Occipital lobe (tissue), 2 donors: ENCODE data around the gene NFIL3. TPM values are rescaled to one million over a fixed set of nuclear protein-coding genes. Genes with fewer than 3 reads are reported as not detected.
"Not testable (repeated sequence)": the region's sequence is repeated elsewhere in the genome, so short reads cannot be mapped to it uniquely, and the experiment has no call there.

ENCODE experiments used
- DNase-seq: peaks from one replicate; lab custom pipeline; 2025; lab: John Stamatoyannopoulos, UW
- total RNA-seq: library from RNA; depleted of rRNA; stranded (reverse); fragments of >200 nt; gene quantifications from one replicate; pipeline ENCODE4 v1.2.3, GENCODE V29; 2014

The NFIL3 gene
- total RNA-seq: 31.4 TPM

GRCh38 chr9:91423785-91424402, at the start of gene NFIL3:
Gene NFIL3 (minus strand): TSS chr9:91423832. CDS start chr9:91410734, 13,098 bp downstream.
- DNase-seq: peak; percentile 75

DNA sequence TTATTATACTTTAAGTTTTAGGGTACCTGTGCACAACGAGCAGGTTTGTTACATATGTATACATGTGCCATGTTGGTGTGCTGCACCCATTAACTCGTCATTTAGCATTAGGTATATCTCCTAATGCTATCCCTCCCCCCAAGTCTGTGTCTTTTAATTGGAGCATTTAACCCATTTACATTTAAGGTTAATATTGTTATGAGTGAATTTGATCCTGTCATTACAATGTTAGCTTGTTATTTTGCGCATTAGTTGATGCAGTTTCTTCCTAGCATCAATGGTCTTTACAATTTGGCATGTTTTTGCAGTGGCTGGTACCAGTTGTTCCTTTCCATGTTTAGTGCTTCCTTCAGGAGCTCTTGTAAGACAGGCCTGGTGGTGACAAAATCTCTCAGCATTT, 47.9 kb upstream of the NFIL3 start:
- DNase-seq: not testable (repeated sequence)

DNA sequence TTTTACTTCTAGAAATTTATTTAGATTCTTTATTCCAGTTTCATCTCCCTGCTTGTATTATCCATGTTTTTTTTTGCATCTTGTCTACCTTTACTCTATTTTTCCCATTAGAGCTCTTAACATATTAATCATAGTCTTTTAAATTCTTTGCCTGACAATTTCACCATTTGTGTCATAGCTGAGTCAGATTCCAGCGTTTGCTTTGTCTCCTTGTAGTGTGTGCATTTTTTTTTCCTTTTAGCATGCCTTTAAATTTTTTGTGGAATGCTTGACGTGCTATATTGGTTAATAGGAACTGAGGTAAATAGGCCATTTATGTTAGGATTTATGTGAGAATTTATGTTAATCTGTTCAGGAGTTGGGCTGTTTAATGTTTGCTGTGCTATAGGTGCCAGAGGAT, 41.8 kb upstream of the NFIL3 start:
- no peak for DNase-seq

- peak; percentile 57 for DNase-seq
Measured at GRCh38 chr9:91458906-91459305, 35.3 kb upstream of the NFIL3 start.

DNA sequence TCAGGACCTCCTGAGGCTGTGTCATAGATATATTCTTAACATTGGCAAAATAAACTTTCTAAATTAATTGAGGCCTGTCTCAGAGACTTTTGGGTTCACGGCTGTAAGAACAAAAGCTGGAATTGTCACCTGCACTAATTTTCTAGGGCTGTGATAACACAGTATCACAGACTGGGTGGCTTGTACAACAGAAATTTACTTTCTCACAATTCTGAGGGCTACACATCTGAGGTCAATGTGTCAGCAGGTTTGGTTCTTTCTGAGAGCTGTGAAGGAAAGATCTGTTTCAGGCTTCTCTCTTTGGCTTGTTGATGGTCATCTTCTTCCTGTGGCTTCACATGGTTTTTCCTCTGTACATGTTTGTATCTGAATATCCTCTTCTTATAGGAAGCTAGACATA, 29.2 kb upstream of the NFIL3 start:
- DNase-seq: no peak

DNA sequence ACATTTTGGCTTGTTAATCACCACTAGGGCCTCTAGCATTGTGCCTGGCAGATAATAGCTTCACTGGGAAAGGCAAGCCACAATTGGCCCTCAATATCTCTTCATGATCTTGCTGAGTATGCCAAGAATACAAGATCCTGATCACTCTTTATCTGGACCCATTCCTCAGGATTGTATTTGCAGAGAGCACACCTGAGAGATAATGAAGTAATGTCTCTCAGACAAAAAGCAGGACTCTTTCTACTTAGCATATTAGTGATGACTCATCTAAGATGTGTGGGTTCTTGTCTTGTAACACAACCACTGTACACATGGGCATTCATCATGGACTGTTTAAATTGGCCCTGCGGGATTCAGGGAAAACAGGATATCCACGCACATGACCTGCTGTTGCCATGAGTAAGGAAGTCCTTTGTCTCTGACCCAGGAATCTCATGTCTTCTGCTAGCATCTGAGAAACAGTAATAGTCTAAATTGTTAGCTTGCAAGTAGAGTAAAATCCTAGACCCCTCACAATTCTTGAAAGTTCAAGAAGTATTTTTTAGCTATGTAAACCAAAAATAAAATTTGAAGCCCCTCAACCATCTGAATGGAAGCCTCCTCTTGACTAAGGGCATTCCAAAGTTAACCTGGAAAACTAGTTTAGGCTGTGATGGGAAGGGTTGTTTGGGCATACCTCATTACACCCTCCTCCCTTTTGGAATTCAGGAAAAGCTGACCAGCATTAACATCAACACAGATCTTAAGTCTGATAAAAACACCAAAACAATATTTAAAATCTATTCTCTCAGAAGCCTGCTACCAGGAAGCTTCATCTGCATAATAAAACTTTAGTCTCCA, 28.0 kb upstream of the NFIL3 start:
- no peak for DNase-seq

DNA sequence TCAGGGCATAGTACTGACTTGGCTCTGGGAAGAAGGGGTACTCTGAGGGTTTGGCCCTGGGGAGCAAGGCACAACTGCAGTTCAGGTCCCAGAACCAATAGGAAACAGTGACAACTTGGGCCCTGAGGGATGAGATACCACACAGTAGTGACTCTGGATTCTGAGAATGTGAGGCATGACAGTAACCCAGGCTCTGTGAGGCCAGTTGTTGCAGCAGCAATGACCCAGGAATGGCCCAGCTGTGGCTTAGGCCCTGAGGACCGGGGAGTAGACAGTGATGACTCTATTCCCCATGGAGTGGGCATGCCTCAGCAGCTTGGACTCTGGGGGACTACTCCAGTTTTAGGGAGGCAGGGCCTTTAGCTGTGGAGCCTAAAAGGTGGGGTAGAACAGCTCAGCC, 21.5 kb upstream of the NFIL3 start:
- DNase-seq: no peak

DNA sequence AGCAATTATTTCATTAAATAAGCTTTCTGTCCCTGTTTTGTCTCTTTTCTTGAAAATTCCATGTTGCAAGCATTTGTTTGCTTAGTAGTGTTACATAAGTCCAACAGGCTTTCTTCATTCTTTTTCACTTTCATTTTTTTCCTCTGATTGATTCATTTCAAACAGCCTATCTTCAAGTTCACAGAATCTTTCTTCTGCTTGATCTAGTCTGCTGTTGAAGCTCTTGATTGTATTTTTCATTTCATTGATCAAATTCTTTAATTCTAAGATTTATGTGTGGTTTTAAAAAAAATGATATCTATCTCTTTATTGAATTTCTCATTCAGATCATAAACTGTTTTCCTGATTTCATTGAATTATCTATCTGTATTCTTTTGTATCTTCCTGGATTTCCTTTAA, 20.4 kb upstream of the NFIL3 start:
- no peak for DNase-seq

DNA sequence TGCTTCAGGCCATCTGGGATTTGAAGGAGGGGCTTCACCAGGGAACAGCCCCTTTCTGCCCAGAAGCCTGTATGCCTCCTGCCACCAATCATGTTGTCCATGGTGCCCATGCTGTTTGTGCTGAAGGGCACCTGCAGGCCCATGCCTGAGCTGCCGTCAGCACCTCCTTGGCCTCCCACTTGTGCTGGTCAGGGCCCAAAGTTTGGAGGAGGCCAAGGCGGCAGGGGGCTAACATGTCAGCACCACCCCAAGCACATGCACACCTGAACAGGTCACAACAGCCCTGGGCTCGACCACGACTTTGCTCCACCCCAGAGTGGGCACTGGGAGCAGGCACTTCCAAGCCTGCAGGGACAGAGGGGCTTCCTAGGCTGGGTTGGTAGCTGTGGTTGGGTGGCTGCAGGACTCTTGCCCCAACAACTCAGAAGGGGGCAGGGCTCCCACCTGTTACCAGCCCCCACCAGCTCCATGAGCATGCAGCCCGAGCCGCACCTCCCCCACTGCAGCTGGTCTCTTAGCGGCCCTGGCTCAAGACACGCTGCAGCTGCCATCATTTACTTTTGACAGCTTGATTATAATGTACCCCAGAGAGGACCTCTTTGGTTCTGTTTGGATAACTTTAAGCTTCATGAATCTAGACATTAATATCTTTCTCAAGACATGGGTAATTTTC, 19.8 kb upstream of the NFIL3 start:
- no peak for DNase-seq

GRCh38 chr9:91436841-91437240, 13.2 kb upstream of the NFIL3 start:
- no peak for DNase-seq

DNA sequence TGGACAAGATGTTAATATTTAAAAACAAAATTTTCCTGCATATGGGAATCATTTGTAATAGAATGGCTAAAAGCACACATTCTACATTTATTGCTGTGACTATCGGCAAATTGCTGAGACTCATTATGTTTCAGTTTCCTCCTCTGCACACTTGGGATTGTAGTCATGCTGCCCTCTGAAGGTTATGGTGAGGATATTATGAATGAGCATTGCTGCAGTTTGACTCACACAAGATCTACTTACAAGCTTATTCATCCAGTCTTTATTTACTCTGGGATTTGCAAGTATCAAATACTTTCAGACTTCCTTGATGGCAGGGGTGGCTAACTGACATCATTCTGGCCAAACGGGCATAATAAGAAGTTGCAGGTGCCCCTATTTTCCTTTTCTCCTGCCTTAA, 9.5 kb upstream of the NFIL3 start:
- DNase-seq: no peak

- no peak for DNase-seq
Measured at GRCh38 chr9:91431485-91431884, 7.9 kb upstream of the NFIL3 start.

- DNase-seq: no peak
Measured at GRCh38 chr9:91429501-91429900, 5.9 kb upstream of the NFIL3 start.

DNA sequence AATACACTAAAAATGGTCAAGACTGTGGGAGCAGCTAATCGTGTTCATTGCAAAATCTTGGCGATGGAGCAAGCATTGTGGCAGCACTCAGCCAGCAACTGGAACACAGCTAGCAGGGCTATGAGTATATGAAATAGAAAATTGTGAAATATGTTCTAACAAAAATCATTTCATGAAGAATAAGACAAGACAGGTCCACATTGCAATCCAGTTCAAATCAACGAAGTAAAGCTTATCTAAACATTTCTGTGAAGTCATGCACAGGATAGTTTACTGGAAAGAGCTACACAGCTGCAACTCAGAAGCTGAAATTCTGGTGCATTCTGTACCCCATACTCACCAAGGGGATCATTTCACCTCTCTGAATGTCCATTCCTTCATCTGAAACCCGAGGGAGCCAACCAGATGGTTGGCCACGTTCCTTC, 5.3 kb upstream of the NFIL3 start:
- no peak for DNase-seq

DNA sequence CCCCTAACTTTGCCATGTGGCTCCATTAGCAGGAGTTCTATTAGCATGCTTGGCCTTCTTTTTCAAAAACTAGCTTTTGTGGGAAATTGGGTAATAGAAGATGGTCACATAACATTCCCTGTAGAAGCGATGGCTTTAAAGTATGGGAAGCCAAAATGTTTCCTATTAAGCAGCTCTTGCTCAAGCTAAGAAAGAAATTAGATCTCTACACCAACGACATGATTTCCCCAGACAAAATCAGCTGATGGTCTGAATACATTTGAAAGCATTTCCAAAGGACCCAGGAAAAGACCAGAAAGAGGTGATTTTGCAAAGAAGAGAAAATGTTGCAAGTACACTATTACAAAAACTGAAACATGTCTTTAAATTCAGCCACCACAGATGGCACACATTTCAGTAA, 4.8 kb upstream of the NFIL3 start:
- no peak for DNase-seq

- DNase-seq: no peak
Measured at GRCh38 chr9:91427873-91428272, 4.2 kb upstream of the NFIL3 start.

DNA sequence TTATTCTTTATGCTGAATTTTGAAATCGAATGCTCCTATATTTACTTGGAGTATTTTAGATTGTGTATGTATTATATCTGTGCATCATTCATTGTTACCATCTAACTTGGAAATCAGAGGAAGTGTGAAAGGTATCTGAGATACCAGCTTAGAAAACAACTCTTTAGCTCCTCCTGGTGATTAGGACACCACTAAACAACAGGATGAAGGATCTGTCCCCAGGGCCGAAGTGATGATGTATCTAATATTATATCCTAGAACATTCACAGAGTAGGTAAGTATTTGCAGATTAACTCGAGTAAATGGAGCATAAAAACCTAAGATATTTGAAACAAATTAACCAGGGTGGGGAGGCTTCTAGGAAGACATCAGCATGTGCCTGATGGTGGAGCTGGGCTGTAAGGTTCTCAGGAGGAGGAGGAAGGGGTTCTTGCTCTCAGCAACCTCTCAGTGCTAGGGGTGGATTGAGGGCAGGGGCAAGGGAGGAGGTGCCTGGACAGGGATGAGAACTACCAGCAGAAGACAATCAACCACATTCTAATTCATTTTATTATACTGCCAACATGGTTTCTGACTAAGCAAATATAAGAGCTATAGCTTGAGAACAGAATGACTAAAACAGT, 2.6 kb upstream of the NFIL3 start:
- no peak for DNase-seq

DNA sequence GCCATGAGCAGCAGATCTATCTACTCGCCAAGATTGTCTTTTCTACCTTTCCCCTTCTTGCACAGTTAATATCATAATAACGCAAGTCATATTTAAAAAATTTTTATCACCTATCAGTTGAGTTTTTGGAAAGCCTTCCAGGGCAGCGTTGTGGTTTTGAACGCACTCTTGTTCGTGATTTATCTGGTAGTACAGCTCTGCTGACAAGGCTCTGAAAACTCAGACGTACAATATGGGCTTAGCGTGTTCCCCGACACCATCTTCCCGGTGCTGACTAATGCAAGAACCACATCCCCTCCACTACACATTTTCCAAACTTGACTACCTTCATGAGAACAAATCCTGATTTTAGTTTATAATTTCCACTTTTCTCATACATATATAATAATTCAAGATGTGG, 1.6 kb upstream of the NFIL3 start:
- DNase-seq: no peak

- DNase-seq: peak; percentile 68
Measured at GRCh38 chr9:91424403-91425176, 958 bp upstream of the NFIL3 start.

DNA sequence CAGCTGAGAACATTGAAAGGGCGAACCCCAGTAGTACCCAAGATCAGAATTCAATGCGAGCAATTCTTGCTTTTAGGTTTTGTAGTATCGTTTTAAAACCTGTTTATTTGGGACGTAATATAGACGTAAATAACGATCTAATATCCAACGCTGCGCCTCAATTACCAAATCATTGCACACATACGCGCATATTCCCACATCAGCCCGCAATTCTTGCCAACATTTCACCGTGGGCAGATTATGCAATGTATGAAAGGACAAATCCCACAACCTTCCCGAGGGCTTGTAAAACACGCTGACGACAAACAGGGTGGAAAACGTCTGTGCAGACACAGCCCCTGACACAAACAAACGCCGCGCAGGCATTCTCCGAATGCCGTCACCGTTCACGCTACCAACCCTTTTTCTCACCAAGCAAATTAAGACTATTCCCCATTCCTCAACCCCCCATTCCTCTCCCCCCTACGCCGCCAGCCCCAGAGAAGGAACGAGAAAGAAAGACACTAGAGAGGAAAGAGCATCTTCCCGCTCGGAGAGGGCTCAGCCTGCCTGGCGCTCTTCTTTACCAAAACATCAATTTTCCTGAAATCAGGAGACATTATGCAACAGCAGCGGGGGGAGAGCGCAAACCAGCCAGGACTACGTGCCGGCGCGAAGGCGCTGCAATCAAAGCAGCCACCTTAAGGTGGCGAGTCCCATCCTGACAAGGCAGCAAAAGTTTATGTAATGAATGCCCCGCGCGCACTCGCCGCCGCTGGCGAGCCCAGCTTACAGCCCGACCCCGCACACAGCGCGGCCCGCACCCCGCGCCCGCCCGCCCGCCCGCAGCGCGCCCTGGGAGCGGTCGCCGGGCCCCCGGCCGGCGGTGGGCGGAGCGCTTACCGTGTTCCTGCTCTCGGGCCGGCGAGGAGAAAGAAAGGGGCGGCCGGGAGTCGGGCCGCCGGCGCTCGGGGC, 597 bp downstream of the NFIL3 start:
- DNase-seq: peak; percentile 61
